DMS 273 (cell line): Measurements from ENCODE around the gene AGFG1.
"Not testable (repeated sequence)": the region's sequence is repeated elsewhere in the genome, so short reads cannot be mapped to it uniquely, and the experiment has no call there.

Source experiments
- DNase-seq: peaks from one replicate; lab custom pipeline; 2025; ENCODE audit not compliant: unreplicated experiment; lab: John Stamatoyannopoulos, UW

Gene AGFG1

DNA sequence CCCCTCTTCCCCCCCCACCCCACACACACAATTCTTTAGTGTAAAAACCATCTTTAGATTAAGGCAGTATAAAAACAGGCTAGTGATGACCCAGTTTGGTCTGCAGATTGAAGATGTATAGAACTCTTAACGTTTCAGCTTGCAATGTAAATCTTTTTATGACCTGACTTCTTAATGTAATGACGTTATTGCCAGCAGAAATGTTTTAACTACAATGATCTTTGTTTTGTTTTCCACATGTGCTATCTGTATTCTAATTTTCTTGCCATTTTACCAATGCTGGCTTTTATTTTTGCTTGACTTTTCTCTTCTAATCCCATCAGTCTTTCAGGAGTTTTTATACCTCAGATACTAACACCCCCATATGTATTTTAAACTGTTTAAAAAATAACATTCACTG lies 25.2 kb downstream of the AGFG1 start:
- no peak for DNase-seq

DNA sequence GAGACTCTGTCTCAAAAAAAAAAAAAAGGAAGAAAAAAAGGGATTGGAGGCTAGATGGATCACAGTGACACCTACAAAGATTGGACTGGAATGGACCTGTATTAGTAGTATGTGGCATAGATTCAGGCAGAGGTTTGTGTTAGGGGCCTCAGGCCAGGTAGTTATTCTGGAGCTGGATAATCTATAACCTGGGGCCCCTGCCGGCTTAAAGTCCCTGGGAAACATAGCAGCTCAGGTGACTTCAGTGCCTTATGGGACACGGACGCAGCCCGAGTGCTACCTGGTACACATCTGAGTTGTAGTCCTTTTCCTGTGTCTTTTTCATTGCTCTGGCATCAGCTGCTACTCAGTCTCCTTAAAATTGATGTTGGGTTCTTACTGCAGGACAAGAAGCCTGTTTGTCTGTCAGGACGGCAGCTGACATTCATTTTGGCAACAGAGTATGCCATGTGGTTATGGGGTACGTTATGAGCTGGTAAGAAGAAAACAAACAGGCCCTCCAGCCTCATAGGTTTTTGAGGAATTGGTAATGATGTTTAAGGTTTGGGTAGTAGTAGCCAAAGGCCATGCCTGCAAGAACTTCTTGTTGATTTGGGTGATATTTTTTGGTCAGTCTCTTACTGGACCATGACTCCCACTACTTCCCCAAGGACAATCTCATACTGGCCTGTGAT lies 27.8 kb downstream of the AGFG1 start:
- DNase-seq, result no peak

GRCh38 chr2:227500301-227500630 lies 28.3 kb downstream of the AGFG1 start:
- DNase-seq, result no peak

DNA sequence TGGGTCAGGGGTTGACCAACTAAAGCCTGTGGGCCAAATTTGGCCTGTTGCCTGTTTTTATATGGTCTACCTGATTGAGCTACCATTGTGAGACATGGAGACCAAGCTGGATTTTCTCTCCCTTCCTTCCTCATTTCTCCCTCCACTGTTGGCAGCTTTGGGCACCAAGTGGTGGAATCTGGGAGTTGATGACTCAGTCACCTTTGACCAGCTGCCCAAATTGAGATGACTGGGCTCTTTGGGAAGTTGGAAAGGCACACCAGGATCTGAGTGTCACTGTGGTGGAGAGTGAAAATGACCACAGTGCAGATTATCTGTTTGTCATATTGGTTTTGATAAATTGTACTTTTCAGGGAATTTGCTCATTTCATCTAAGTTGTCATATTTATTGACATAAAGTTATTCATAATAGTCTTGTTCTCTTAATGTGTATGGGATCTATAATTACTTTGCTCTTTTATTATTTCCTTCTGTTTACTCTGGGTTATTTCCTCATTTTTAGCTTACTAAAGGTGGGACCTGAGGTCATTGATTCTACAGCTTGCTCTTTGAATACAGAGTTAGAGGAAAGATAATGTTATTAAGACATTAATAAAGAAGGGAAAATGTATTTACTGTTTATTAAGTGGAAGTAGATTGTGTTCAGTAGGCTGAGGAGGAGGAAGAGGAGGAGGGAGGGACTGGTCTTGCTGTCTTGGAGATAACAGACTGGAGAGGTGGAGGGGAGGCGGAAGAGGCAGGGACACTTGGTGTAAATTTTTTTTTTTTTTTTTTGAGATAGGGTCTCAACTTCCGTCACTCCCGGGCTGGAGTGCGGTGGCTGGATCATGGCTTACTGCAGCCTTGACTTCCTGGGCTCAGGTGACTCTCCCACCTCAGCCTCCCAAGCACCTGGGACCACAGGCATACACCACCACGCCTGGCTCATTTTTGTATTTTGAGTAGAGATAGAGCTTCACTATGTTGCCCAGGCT lies 31.8 kb downstream of the AGFG1 start:
- DNase-seq, result peak; percentile 45

DNA sequence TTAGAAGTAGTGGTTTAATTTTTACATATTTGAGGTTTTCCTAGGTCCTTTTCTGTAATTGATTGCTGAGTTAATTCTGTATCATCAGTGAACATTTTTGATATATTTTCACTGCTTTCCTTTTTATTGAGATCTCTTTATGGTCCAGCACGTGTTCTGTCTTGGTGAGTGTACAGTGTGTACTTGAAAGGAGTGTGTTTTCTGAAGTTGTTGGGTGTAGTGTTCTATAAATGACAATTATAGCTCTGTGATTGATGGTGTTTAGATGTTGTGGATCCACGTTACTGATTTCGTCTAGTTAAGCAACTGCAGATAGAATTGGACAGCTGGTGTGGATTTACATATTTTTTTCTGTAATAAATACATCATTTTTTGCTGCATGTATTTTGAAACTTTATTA lies 32.7 kb downstream of the AGFG1 start:
- peak; percentile 8 for DNase-seq

DNA sequence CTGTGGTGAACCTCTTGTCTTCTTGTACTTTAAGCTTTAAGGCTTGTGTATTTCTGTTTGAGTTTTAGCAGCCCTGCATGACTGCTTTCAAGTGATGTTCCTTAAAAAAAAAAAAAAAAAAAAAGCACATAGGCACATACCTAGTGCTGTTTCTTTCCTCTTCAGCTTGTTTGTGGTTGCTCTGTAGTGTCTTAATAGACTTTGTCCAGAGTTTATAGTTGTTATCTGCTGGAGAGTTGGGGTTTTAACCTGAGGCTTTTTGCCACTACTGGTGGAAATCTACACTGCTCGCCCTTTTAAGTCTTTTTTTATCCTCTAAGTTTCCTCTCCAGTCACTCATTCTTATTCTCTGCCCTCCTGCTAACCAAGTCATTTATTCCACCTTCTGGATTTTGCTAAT lies 34.5 kb downstream of the AGFG1 start:
- no peak for DNase-seq

DNA sequence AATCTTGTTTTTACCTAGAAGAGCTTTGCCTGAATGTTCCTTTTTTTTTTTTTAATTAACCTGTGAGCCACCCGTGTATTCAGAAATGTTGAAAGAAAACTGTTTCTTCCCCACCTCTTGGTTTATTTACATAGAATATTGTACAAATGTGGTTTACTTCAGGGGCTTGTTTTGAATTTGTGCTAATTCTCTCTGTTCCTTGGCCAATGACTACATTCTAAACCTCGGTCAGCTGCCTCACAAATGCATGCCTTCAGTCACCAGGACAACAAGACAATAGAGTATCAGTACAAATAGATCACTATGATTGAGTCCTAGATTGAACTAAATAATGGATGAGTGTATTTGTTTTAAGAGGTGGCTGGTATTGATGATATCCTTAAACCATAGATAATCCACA lies 36.0 kb downstream of the AGFG1 start:
- no peak for DNase-seq

DNA sequence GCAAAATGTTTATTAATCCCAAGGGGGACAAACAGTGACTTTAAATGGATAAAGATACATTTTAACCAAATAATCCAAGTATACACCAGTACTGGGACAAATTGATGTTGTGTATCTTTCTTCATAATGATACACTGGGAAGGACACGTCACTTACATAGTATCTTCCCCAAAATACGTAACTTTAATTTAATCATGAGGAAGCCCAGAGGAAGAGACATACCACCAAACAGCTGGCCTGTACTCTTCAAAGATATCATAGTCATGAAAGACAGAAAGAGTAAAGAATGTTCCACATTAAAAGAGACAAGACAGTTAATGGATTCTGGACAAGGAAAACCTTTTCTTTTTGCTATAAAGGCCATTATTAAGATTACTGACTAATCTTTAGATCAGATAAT lies 37.1 kb downstream of the AGFG1 start:
- no peak for DNase-seq

GRCh38 chr2:227509824-227510619 lies 38.1 kb downstream of the AGFG1 start:
- DNase-seq, result no peak

DNA sequence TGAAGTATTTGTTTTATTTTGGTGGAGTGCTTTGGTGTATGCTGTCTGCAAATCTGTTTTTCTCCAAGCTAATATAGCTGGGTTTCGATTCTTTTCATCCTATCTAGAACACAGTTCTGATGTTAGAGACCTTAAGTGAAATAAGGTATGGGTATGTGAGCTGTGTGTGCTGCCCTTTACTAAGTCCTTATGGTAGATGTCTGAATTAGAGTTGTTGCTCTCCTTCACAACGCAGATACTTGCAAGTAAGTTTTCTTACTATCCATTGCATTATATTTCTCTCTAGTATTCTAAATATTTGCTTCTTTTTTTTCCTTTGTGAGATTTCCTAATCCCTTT lies 38.6 kb downstream of the AGFG1 start:
- no peak for DNase-seq

GRCh38 chr2:227511239-227511930 lies 39.4 kb downstream of the AGFG1 start:
- DNase-seq, result no peak

DNA sequence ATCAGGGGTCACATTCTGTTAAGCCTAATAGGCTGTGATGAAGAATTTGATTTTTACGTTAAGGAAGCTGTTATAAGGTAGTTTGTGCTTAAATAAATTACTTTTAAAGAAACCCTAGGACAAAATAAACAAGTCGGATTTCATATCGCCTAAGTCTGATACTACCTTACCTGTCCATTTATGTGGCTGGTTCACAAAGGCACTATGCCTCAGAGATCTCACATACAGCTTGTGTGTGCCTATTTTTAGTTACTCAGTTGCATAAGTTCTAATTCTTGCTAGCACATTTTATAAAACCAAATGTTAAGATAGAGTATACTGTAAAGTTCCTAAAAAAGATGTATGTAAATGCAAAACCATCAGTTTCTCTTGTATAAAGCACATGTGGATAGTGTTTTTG lies 40.0 kb downstream of the AGFG1 start:
- DNase-seq, result no peak

GRCh38 chr2:227513113-227513512 lies 41.2 kb downstream of the AGFG1 start:
- peak; percentile 9 for DNase-seq

GRCh38 chr2:227515742-227516141 lies 43.8 kb downstream of the AGFG1 start:
- no peak for DNase-seq

DNA sequence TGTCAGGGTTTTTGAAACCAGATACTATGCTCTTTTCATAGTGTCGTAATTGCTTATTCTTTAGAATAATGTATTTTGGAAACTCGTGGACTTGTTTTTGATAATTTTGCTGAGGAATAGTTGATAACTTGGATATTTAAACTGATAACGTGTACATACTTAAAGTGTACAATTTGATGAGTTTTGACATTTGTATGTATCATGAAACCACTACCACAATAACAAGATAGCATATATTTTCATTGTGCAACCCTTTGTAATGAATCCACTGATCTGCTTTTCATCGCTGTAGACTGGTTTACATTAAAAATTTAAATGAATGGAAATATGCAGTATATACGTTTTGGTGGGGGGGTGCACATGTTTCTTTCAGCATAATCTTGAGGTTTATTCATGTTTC lies 45.8 kb downstream of the AGFG1 start:
- no peak for DNase-seq

DNA sequence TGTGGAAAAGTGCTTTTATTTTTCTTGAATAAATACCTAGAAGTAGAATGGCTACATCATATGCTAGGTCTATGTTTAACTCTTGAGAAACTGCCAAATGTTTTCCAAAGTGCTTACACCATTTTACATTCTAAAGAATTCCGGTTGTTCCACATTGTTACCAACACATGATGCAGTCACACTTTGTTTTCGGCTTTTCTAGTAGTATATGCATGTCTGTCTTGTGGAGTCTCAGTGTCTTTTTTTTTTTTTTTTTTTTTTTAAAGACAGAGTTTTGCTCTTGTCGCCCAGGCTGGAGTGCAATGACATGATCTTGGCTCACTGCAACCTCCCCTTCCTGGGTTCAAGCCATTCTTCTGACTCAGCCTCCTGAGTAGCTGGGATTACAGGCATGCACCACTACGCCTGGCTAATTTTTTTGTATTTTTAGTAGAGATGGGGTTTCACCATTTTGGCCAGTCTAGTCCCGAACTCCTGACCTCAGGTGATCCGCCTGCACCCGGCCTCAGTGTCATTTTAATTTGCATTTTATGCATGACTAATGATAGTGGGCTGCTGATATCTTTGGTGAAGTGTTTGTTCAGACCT lies 46.4 kb downstream of the AGFG1 start:
- not testable (repeated sequence) for DNase-seq

DNA sequence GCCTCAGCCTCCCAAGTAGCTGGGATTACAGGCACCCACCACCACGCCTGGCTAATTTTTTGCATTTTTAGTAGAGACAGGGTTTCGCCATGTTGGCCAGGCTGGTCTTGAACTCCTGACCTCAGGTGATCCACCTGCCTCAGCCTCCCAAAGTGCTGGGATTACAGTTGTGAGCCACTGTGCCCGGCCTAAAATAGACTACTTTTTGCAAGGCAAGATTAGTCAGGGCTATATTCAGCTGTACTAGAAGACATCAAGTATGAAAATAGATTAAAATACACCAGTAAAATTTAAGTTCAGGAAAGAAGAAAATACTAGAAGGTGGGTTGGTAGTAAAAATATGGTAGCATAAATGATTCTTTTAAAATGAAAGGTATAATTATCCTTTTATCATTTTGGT lies 49.2 kb downstream of the AGFG1 start:
- DNase-seq, result not testable (repeated sequence)

- DNase-seq, result no peak
These were observed 52.7 kb downstream of the AGFG1 start for GRCh38 chr2:227524665-227525064.

DNA sequence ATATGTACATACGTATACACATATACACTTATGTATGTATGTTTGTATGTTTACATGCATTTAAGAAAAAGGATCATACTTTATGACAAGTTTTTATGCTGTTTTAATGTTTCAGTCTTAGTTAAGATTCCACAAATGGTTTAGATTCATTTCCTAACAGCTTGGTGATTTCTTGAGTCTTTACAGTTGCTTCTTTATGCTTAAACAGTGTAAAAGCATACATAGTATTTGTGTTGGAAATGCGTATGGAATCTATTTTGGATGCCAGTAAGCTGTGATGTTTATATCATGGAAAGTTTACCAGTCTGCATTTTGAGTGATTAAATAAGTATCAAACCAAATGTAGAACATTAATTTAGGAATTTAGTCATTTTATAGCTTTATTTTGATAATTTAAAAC lies 55.4 kb downstream of the AGFG1 start:
- DNase-seq, result no peak

DNA sequence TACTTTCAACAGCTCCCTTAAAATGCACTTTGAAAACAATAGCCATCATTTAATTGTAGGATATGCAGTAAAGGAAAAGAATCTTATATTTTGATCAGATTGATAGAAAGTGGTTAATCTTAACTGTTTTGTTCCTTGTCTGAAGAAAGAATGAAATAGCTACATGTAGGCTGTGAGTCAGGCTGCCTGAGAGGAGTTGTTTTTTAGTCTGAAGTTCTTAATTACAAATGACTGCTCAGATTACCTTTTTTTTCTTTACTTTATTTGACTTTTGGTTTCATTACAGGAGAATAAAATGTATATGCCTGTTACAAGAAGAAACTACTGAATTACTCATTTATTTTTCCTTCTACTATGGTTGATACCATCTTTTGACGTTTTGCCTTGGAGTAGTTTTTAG lies 56.8 kb downstream of the AGFG1 start:
- DNase-seq, result no peak

GRCh38 chr2:227529871-227530270 lies 57.9 kb downstream of the AGFG1 start:
- DNase-seq, result no peak
